Adrenal gland (tissue), 5 donors: Measurements from ENCODE around the gene BCAT1.

Experiments
- POLR2A ChIP-seq, 2 donors: fragments of 450-650 bp; IDR thresholded peaks; one replicate each; pipeline ENCODE4 v1.6.1; 2017; ENCODE audit warnings: antibody characterized with exemption in 2 of 2, mild to moderate bottlenecking in 2 of 2, moderate library complexity in 1 of 2
- TF ChIP-seq, protein P1 (sequence below), 6 experiments: fragments of 450-650 bp in 4 of 6; fragments of 200-600 bp in 2 of 6; sonication (generic) in 1 of 6; IDR thresholded peaks; 1 replicate in 5 of 6; 2 replicates in 1 of 6; pipeline versions ENCODE4 v1.5.1 to v1.8.0; 2016 to 2021; ENCODE audit warnings: antibody characterized with exemption in 6 of 6, mild to moderate bottlenecking in 2 of 6, moderate library complexity in 1 of 6
- donor health status: DM: no; HTN: no; CAD: no.

DNA sequence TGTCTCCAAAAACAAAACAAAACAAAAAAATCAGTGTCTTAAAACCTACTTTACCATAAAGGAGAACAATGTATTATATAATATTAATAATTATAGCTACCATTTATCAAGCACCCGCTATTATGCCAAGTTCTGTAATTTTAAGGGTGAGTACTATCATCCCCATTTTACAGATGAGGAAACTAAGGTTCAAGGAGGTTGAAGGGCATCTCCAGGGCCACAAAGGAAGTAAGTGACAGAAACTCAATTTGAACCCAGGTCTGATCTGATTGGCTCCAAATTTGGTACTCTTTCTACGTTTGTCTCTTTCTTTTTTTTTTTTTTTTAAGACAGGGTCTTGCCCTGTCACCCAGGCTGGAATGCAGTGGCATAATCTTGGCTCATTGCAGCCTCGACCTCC is 115.4 kb downstream of the BCAT1 start:
- TF ChIP-seq, protein P1, sequence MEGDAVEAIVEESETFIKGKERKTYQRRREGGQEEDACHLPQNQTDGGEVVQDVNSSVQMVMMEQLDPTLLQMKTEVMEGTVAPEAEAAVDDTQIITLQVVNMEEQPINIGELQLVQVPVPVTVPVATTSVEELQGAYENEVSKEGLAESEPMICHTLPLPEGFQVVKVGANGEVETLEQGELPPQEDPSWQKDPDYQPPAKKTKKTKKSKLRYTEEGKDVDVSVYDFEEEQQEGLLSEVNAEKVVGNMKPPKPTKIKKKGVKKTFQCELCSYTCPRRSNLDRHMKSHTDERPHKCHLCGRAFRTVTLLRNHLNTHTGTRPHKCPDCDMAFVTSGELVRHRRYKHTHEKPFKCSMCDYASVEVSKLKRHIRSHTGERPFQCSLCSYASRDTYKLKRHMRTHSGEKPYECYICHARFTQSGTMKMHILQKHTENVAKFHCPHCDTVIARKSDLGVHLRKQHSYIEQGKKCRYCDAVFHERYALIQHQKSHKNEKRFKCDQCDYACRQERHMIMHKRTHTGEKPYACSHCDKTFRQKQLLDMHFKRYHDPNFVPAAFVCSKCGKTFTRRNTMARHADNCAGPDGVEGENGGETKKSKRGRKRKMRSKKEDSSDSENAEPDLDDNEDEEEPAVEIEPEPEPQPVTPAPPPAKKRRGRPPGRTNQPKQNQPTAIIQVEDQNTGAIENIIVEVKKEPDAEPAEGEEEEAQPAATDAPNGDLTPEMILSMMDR (IDR thresholded peaks at IDR 0.05): no peak
- no peak for TF ChIP-seq POLR2A (IDR thresholded peaks at IDR 0.05)
